ENCODE data around the gene SUPT6H.

DNA sequence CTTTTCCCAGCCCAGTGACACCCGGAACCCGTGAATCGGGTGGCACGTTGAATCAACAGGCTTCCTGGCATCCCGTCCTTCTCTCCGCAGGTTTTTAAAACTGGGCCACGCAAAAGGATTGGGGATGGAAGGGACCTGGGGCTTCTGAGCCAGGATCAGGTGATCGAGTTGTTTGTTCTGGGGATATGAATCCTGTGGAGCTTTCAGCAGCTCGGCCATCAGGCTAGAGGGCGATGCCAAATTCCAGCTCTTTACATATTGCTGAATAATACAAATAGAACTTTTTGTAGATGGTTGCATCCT is 473 bp downstream of the SUPT6H start:
- TF ChIP-seq, protein P1, sequence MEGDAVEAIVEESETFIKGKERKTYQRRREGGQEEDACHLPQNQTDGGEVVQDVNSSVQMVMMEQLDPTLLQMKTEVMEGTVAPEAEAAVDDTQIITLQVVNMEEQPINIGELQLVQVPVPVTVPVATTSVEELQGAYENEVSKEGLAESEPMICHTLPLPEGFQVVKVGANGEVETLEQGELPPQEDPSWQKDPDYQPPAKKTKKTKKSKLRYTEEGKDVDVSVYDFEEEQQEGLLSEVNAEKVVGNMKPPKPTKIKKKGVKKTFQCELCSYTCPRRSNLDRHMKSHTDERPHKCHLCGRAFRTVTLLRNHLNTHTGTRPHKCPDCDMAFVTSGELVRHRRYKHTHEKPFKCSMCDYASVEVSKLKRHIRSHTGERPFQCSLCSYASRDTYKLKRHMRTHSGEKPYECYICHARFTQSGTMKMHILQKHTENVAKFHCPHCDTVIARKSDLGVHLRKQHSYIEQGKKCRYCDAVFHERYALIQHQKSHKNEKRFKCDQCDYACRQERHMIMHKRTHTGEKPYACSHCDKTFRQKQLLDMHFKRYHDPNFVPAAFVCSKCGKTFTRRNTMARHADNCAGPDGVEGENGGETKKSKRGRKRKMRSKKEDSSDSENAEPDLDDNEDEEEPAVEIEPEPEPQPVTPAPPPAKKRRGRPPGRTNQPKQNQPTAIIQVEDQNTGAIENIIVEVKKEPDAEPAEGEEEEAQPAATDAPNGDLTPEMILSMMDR (IDR thresholded peaks at IDR 0.05; ENCODE audit: poor library complexity) = no peak
- TF ChIP-seq EZH2 (IDR thresholded peaks at IDR 0.05; ENCODE audit: borderline replicate concordance) (no peak), EZH2phosphoT487 (IDR thresholded peaks at IDR 0.05; ENCODE audit: low read depth, severe bottlenecking, unreplicated experiment) (no peak)

Data from hepatocyte (in vitro differentiated cells).